ENCODE measurements around the gene RFX8. TPM values are rescaled to one million over a fixed set of nuclear protein-coding genes. Genes with fewer than 3 reads are reported as not detected.

RFX8 gene
- total and polyA plus RNA-seq, 2 of the 4 experiments (the other 2 are of a cell fraction), result 2.9 to 5.3 TPM

DNA sequence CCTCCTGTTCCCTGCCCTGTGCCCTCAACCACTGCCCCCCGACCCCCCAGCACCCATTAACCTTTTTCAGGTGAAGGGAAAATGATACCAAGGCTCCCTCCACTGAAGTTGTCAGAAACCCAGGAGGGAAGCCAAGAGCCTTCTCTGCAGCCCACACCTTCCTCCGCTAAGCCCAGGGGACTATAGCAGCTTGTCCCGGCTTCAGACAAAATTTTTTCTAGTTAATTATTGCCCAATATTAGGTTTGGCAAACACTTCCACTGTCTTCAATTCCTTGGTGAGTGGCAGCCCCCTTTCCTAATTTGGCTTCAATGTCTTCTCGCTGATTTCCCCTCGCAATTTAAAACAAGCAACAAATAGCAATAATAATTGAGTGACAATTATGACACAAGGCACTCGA lies 23.9 kb downstream of the RFX8 start:
- Histone ChIP-seq H3K9me3 (ENCODE audit: control insufficient read depth, insufficient read depth, low read length) (no peaks in the 10 kb centered on the region), H4K8ac (ENCODE audit: low read depth in 2 of 2, low read length in 2 of 2) (no peak overlapping the region), H3K9ac (ENCODE audit: low read depth, low read length) (no peak overlapping the region), H3K14ac (replicated peaks; ENCODE audit: low read depth, low read length) (no peak overlapping the region), H2AK9ac (replicated peaks; ENCODE audit: low read depth, low read length, poor library complexity) (no peak overlapping the region), H3K36me3 (ENCODE audit: control insufficient read depth, insufficient read depth, low read length) (no peaks in the 10 kb centered on the region; the same call in 1 of the 2 replicates), H4K20me1 (ENCODE audit: insufficient read depth, low read length) (no peaks in the 10 kb centered on the region), H2AFZ (replicated peaks; ENCODE audit: low read length, poor library complexity) (no peak overlapping the region), H3K23ac (ENCODE audit: low read depth, low read length) (no peak overlapping the region), H4K5ac (ENCODE audit: low read depth, low read length) (no peak overlapping the region), H2BK15ac (ENCODE audit: low read depth, low read length) (no peak overlapping the region; the same call in 2 of the 3 replicates), H2BK20ac (ENCODE audit: low read depth, low read length) (no peak overlapping the region), H2BK5ac (ENCODE audit: low read depth, low read length, poor library complexity, severe bottlenecking) (no peak overlapping the region), H3K4me1 (ENCODE audit: control insufficient read depth, insufficient read depth, low read length) (peaks cover 4% of the 10 kb centered on the region), H3K4ac (ENCODE audit: low read depth, low read length) (no peak overlapping the region), H3K4me2 (ENCODE audit: low read depth, low read length) (no peak overlapping the region), H2BK120ac (ENCODE audit: low read depth, low read length) (no peak overlapping the region), H3K79me1 (ENCODE audit: low read depth in 1 of 2, low read length in 2 of 2) (peaks cover 24 to 52% of the 10 kb centered on the region in 2 experiments), H3K56ac (ENCODE audit: extremely low read depth, insufficient read depth, low read length) (no peak overlapping the region), H3K4me3 (ENCODE audit: insufficient read depth, low read depth, low read length) (no peak overlapping the region), H2AK5ac (ENCODE audit: low read depth, low read length) (no peak overlapping the region; the same call in 1 of the 2 replicates), H4K91ac (ENCODE audit: insufficient read depth, low read depth, low read length) (no peak overlapping the region), H3K27ac (ENCODE audit: insufficient read depth, low read length) (no peak overlapping the region), H3K9me1 (ENCODE audit: insufficient read depth, low read length) (peaks cover 7% of the 10 kb centered on the region; the same call in 1 of the 2 replicates), H3K18ac (ENCODE audit: low read depth, low read length) (no peak overlapping the region), H3K27me3 (ENCODE audit: control insufficient read depth, insufficient read depth, low read length) (no peaks in the 10 kb centered on the region)
- TF ChIP-seq CHD1 (IDR thresholded peaks at IDR 0.05; ENCODE audit: low read depth, low read length) (no peak), FOS (IDR thresholded peaks at IDR 0.05; ENCODE audit: low read depth, low read length) (no peak), RAD21 (IDR thresholded peaks at IDR 0.05; ENCODE audit: low read length) (no peak), MAZ (IDR thresholded peaks at IDR 0.05; ENCODE audit: borderline replicate concordance, low read depth, low read length) (no peak), NFE2L2 (IDR thresholded peaks at IDR 0.05; ENCODE audit: low read depth, low read length) (no peak), POLR2A (IDR thresholded peaks at IDR 0.05; ENCODE audit: low read depth, low read length) (no peak)
- TF ChIP-seq, protein P1, sequence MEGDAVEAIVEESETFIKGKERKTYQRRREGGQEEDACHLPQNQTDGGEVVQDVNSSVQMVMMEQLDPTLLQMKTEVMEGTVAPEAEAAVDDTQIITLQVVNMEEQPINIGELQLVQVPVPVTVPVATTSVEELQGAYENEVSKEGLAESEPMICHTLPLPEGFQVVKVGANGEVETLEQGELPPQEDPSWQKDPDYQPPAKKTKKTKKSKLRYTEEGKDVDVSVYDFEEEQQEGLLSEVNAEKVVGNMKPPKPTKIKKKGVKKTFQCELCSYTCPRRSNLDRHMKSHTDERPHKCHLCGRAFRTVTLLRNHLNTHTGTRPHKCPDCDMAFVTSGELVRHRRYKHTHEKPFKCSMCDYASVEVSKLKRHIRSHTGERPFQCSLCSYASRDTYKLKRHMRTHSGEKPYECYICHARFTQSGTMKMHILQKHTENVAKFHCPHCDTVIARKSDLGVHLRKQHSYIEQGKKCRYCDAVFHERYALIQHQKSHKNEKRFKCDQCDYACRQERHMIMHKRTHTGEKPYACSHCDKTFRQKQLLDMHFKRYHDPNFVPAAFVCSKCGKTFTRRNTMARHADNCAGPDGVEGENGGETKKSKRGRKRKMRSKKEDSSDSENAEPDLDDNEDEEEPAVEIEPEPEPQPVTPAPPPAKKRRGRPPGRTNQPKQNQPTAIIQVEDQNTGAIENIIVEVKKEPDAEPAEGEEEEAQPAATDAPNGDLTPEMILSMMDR (conservative IDR thresholded peaks at IDR 0.05; ENCODE audit: low read depth, low read length), result no peak
- ATAC-seq (ENCODE audit: low read depth) (no peak), DNase-seq (no peak)
- POLR2A ChIA-PET (ENCODE audit: unreplicated experiment), result no interaction called here
- intact Hi-C loops (cut with micrococcal nuclease) (no loop called here), dilution Hi-C loops (cut with HindIII; ENCODE audit: low sequenced_read_pairs, unreplicated experiment) (no loop called here), in situ Hi-C loops (cut with MboI; ENCODE audit: low sequenced_read_pairs) (no loop called here)
- WGBS, 2 experiments (ENCODE audit: extremely low coverage in 2 of 2, insufficient read length in 1 of 2), result no CpG with 5 or more reads among the region's 6 CpGs
- BruUV-seq (replicated peaks), result no TSS peak
- CTCF ChIA-PET, result interaction anchor here (0.6 kb wide), 1 partner anchor 67 kb away, joined by 3 read pairs; no protein-coding TSS in a partner anchor

All from IMR-90 (cell line).